B cell (primary cell): ENCODE results near the gene ZC3H7B. TPM values are rescaled to one million over a fixed set of nuclear protein-coding genes. Genes with fewer than 3 reads are reported as not detected.

ENCODE experiments used
- ATAC-seq: fragments of 200-7000 bp; cut with Tn5 transposase; one replicate; pipeline ENCODE4 v1.10.0; 2021; ENCODE audit warnings: low read depth, mild to moderate bottlenecking, moderate number of reproducible peaks, moderate library complexity
- CTCF ChIA-PET: fragments of 350-600 bp; sonication (Branson Sonifier 250); formaldehyde crosslinking; loops from one replicate; lab custom pipeline; 2021; ENCODE audit warnings: antibody characterized with exemption, inconsistent platforms; lab: Charles Lee
- POLR2A ChIA-PET: fragments of 350-600 bp; sonication (Branson Sonifier 250); formaldehyde crosslinking; loops from one replicate; lab custom pipeline; 2021; ENCODE audit warnings: antibody characterized with exemption; lab: Charles Lee
- DNase-seq: peaks from one replicate; pipeline ENCODE4 v3.0.0; 2013
- H2AFZ ChIP-seq: 2 replicates; pipeline ENCODE4 v1.6.1; 2012; ENCODE audit warnings: mild to moderate bottlenecking, low read depth, low read length; ENCODE audit not compliant: insufficient read depth, poor library complexity, severe bottlenecking
- H3K27ac ChIP-seq, 2 donors: 1 replicate in 1 of 2; 2 replicates in 1 of 2; pipeline ENCODE4 v1.5.1; 2012 to 2013; ENCODE audit warnings: low read length in 2 of 2, mild to moderate bottlenecking in 2 of 2, moderate library complexity in 1 of 2
- H3K27me3 ChIP-seq, 4 experiments: fragments of 200-600 bp in 1 of 4; sonication (generic) in 1 of 4; replicated peaks in 1 of 4; 1 replicate in 2 of 4; 2 replicates in 2 of 4; pipeline versions ENCODE4 v1.6.1 to v1.7.0; 2013 to 2016; ENCODE audit warnings: low read length in 3 of 4, mild to moderate bottlenecking in 2 of 4, mixed read lengths in 1 of 4, moderate library complexity in 1 of 4; ENCODE audit not compliant: insufficient read depth in 4 of 4, control insufficient read depth in 3 of 4; ENCODE audit errors: control extremely low read depth in 1 of 4
- H3K36me3 ChIP-seq, 2 experiments: replicated peaks in 1 of 2; 1 replicate in 1 of 2; 2 replicates in 1 of 2; pipeline versions ENCODE4 v1.6.1 to v1.7.1; 2013; ENCODE audit warnings: low read length in 1 of 2; ENCODE audit not compliant: insufficient read depth in 2 of 2, control insufficient read depth in 1 of 2; ENCODE audit errors: control extremely low read depth in 1 of 2, extremely low read depth in 1 of 2
- H3K4me1 ChIP-seq, 2 donors: fragments of 200-600 bp in 1 of 2; sonication (generic) in 1 of 2; 1 replicate in 1 of 2; 2 replicates in 1 of 2; pipeline versions ENCODE4 v1.5.1 to v1.6.1; 2013 to 2017; ENCODE audit warnings: low read length in 2 of 2; ENCODE audit not compliant: control insufficient read depth in 2 of 2, insufficient read depth in 2 of 2
- H3K4me2 ChIP-seq: replicated peaks from 2 replicates; pipeline ENCODE3; 2012; ENCODE audit warnings: mild to moderate bottlenecking, low read depth, low read length; ENCODE audit not compliant: poor library complexity, severe bottlenecking
- H3K4me3 ChIP-seq, 5 experiments: fragments of 200-600 bp in 1 of 5; sonication (generic) in 1 of 5; 1 replicate in 3 of 5; 2 replicates in 2 of 5; pipeline versions ENCODE4 v1.5.1 to v1.7.0; 2011 to 2016; ENCODE audit warnings: low read length in 4 of 5, mild to moderate bottlenecking in 4 of 5, low read depth in 2 of 5, control low read depth in 1 of 5, moderate library complexity in 1 of 5; ENCODE audit not compliant: insufficient read depth in 1 of 5; ENCODE audit errors: control extremely low read depth in 1 of 5, extremely low read depth in 1 of 5
- H3K79me2 ChIP-seq: fragments of 200-600 bp; sonication (generic); one replicate; pipeline ENCODE4 v1.6.0; 2016; ENCODE audit warnings: low read length; ENCODE audit not compliant: control insufficient read depth, insufficient read depth
- H3K9ac ChIP-seq: fragments of 200-600 bp; sonication (generic); 2 replicates; pipeline ENCODE4 v1.6.1; 2017; ENCODE audit warnings: mild to moderate bottlenecking, low read length, moderate library complexity
- H3K9me3 ChIP-seq, 3 donors: one replicate each; pipeline versions ENCODE4 v1.6.1 to v1.7.1; 2013; ENCODE audit warnings: low read length in 2 of 3; ENCODE audit not compliant: control insufficient read depth in 2 of 3, insufficient read depth in 1 of 3; ENCODE audit errors: control extremely low read depth in 1 of 3
- H4K20me1 ChIP-seq: 2 replicates; pipeline ENCODE4 v1.6.0; 2012; ENCODE audit warnings: mild to moderate bottlenecking, low read length; ENCODE audit not compliant: insufficient read depth, control insufficient read depth, poor library complexity, severe bottlenecking
- H3K27ac Mint-ChIP-seq: one replicate; pipeline ENCODE4 v1.8.0; 2021; ENCODE audit warnings: mixed read lengths
- H3K27me3 Mint-ChIP-seq: one replicate; pipeline ENCODE4 v1.8.0; 2021; ENCODE audit warnings: mixed read lengths
- H3K4me1 Mint-ChIP-seq: one replicate; pipeline ENCODE4 v1.8.0; 2021; ENCODE audit warnings: mixed read lengths
- H3K4me3 Mint-ChIP-seq: one replicate; pipeline ENCODE4 v1.8.0; 2021; ENCODE audit warnings: mixed read lengths
- H3K9me3 Mint-ChIP-seq: one replicate; pipeline ENCODE4 v1.8.0; 2022; ENCODE audit warnings: mixed read lengths; ENCODE audit not compliant: insufficient read depth
- CTCF ChIP-seq: fragments of 200-600 bp; IDR thresholded peaks from one replicate; pipeline ENCODE4 v1.8.0; 2022; ENCODE audit warnings: antibody characterized with exemption, mild to moderate bottlenecking
- EZH2 ChIP-seq: IDR thresholded peaks from 2 replicates; pipeline ENCODE4 v1.6.1; 2012; ENCODE audit warnings: borderline replicate concordance, low read depth, mild to moderate bottlenecking, moderate library complexity, low read length; ENCODE audit not compliant: insufficient read depth, poor library complexity, severe bottlenecking
- WGBS: methylation state at CpG from one replicate; pipeline ENCODE4 v1.1.5; 2013; ENCODE audit warnings: missing lambda C conversion rate; ENCODE audit not compliant: insufficient coverage; 5-methylcytosine and 5-hydroxymethylcytosine counted together
- intact Hi-C: fragments of 100-400 bp; cut with micrococcal nuclease; formaldehyde crosslinking; loops from one replicate; pipeline ENCODE4 v1.10.0; 2022
- polyA plus RNA-seq: library from polyadenylated mRNA; depleted of rRNA; stranded (reverse); fragments of >200 nt; gene quantifications from 2 replicates; pipeline ENCODE4 v1.2.3, GENCODE V29; 2012
- total RNA-seq, 2 donors: library from RNA; stranded (reverse); fragments of 120-200 nt in 1 of 2; gene quantifications; 1 replicate in 1 of 2; 2 replicates in 1 of 2; pipeline versions ENCODE4 v1.2.3 to v1.2.4, GENCODE V29; 2013 to 2022

ZC3H7B gene
- total and polyA plus RNA-seq, 2 donors (not counting 1 experiment from before 2014, with no cell fraction given): 29.8 to 41.9 TPM

- no peaks in the 10 kb centered on the region for H3K36me3 ChIP-seq
- H3K4me3 Mint-ChIP-seq: no peak overlapping the region
- peaks cover 19% of the 10 kb centered on the region for H3K79me2 ChIP-seq
- no peaks in the 10 kb centered on the region for H3K27me3 Mint-ChIP-seq
- CTCF ChIA-PET: interaction anchor here (0.6 to 11.6 kb wide), 45 partner anchors 12 to 263 kb away, joined by 3 to 228 read pairs (median 5); partner anchors contain the start of genes ACO2, PHF5A, PMM1 and POLR3H
- no peak overlapping the region for H3K4me3 ChIP-seq
- no peaks in the 10 kb centered on the region for H4K20me1 ChIP-seq
- peak overlapping the region; percentile 82 for H2AFZ ChIP-seq
- no peak overlapping the region for H3K27ac ChIP-seq
- peaks cover 31% of the 10 kb centered on the region for H3K4me1 Mint-ChIP-seq
- TF ChIP-seq EZH2 (no peak), CTCF (peak; percentile 94)
- peak overlapping the region; percentile 72 for H3K4me2 ChIP-seq
- intact Hi-C loops: loop anchor here (1.0 to 2.0 kb wide), 4 partner anchors 41 to 123 kb away; no protein-coding TSS in a partner anchor
- H3K4me1 ChIP-seq: peaks cover 8 to 30% of the 10 kb centered on the region in 2 donors
- POLR2A ChIA-PET: interaction anchor here (0.7 to 2.7 kb wide), 6 partner anchors 43 to 123 kb away, joined by 3 to 39 read pairs (median 4); partner anchors contain the start of genes ACO2, PHF5A and TOB2
- H3K27ac Mint-ChIP-seq: peak overlapping the region; percentile 15
- DNase-seq (peak; percentile 89), ATAC-seq (peak; percentile 87)
- no peaks in the 10 kb centered on the region for H3K9me3 Mint-ChIP-seq
- H3K9ac ChIP-seq: no peak overlapping the region
- H3K9me3 ChIP-seq: no peaks in the 10 kb centered on the region
- no peaks in the 10 kb centered on the region for H3K27me3 ChIP-seq
- 15% methylated on average over 14 of the region's 18 CpGs for WGBS
Measured at GRCh38 chr22:41403532-41404318, 102.4 kb downstream of the ZC3H7B start.
